ENCODE measurements around the gene LCN12.

GRCh38 chr9:136958473-136958872, 6.4 kb downstream of the LCN12 start:
- TF ChIP-seq POLR2AphosphoS5 (IDR thresholded peaks at IDR 0.05; ENCODE audit: borderline replicate concordance, low read depth, low read length) (no peak), EZH2 (IDR thresholded peaks at IDR 0.05) (no peak)

Data from SK-N-MC (cell line).